Measurements from ENCODE around the gene GDPD1.

DNA sequence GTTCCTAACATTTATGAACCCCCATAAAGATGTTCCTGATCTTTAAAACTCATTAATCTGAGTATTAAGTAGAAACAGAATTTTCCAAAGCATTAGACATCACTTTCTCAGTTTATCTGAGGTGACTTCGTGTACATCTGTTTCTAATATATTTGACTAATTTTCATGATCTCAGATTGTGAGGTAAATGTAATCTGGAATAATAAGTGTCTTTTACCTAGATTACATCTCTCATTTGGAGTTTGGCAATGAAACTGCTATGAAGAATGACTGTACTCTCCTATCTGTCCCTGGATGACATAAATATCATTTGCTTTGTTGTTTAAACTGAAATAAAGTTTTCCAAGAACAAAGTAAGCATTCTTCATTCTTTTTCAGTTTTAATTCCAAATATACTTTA is 55.3 kb downstream of the GDPD1 start:
- TF ChIP-seq, protein P1, sequence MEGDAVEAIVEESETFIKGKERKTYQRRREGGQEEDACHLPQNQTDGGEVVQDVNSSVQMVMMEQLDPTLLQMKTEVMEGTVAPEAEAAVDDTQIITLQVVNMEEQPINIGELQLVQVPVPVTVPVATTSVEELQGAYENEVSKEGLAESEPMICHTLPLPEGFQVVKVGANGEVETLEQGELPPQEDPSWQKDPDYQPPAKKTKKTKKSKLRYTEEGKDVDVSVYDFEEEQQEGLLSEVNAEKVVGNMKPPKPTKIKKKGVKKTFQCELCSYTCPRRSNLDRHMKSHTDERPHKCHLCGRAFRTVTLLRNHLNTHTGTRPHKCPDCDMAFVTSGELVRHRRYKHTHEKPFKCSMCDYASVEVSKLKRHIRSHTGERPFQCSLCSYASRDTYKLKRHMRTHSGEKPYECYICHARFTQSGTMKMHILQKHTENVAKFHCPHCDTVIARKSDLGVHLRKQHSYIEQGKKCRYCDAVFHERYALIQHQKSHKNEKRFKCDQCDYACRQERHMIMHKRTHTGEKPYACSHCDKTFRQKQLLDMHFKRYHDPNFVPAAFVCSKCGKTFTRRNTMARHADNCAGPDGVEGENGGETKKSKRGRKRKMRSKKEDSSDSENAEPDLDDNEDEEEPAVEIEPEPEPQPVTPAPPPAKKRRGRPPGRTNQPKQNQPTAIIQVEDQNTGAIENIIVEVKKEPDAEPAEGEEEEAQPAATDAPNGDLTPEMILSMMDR (IDR thresholded peaks at IDR 0.05) = no peak
- no peak for TF ChIP-seq POLR2AphosphoS5 (IDR thresholded peaks at IDR 0.05)

Data from prostate gland (tissue), 2 donors.